ENCODE data around the gene DUSP22. TPM values are rescaled to one million over a fixed set of nuclear protein-coding genes. Genes with fewer than 3 reads are reported as not detected.
"Not testable (repeated sequence)": the region's sequence is repeated elsewhere in the genome, so short reads cannot be mapped to it uniquely, and the experiment has no call there.

Gene DUSP22
- total RNA-seq, 2 donors from 2014 or later, result 33.5 to 35.4 TPM

DNA sequence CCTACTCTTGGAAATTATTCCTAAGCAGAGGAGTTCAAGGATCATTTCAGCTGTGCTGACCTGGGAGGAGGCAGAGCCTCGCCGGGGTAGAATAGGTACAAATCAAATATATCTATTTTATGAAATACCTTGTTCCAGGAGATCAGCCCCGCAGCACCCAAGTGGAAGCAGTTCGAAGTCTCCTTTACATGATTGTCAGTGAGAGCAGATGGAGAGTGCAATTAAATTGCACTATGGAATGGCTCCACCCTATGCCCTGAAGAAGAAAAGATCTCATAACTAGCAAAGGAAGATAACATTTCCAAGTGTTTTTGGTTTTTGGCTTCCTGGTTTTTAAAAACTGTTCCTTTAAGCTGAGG, 31.4 kb downstream of the DUSP22 start:
- H3K4me3 Mint-ChIP-seq, result no peak overlapping the region
- no peaks in the 10 kb centered on the region for H3K9me3 ChIP-seq (ENCODE audit: control insufficient read depth, low read length)
- H3K27ac ChIP-seq (ENCODE audit: low read depth, low read length), result no peak overlapping the region
- no peak overlapping the region for H3K9ac ChIP-seq (ENCODE audit: extremely low read depth, low read length, poor library complexity, severe bottlenecking)
- TF ChIP-seq, protein P1, sequence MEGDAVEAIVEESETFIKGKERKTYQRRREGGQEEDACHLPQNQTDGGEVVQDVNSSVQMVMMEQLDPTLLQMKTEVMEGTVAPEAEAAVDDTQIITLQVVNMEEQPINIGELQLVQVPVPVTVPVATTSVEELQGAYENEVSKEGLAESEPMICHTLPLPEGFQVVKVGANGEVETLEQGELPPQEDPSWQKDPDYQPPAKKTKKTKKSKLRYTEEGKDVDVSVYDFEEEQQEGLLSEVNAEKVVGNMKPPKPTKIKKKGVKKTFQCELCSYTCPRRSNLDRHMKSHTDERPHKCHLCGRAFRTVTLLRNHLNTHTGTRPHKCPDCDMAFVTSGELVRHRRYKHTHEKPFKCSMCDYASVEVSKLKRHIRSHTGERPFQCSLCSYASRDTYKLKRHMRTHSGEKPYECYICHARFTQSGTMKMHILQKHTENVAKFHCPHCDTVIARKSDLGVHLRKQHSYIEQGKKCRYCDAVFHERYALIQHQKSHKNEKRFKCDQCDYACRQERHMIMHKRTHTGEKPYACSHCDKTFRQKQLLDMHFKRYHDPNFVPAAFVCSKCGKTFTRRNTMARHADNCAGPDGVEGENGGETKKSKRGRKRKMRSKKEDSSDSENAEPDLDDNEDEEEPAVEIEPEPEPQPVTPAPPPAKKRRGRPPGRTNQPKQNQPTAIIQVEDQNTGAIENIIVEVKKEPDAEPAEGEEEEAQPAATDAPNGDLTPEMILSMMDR (conservative IDR thresholded peaks at IDR 0.05), result no peak
- peaks cover 10% of the 10 kb centered on the region for H3K36me3 Mint-ChIP-seq (ENCODE audit: low read depth)
- 87 to 89% methylated on average over 2 to 4 of the region's 4 CpGs for WGBS, 2 experiments (ENCODE audit: insufficient coverage in 1 of 2, insufficient read length in 1 of 2)
- H3K27me3 ChIP-seq (ENCODE audit: control insufficient read depth, insufficient read depth, low read length, poor library complexity, severe bottlenecking), result no peaks in the 10 kb centered on the region
- no peaks in the 10 kb centered on the region for H3K4me1 ChIP-seq (ENCODE audit: control insufficient read depth, insufficient read depth, low read length)
- no peaks in the 10 kb centered on the region for H3K4me1 Mint-ChIP-seq
- H3K9me3 Mint-ChIP-seq, result peaks cover 25% of the 10 kb centered on the region
- H3K27me3 Mint-ChIP-seq (ENCODE audit: insufficient read depth), result no peaks in the 10 kb centered on the region
- H3K36me3 ChIP-seq (ENCODE audit: control insufficient read depth, insufficient read depth, low read length), result peaks cover 6% of the 10 kb centered on the region
- H3K4me3 ChIP-seq (ENCODE audit: low read length), result no peak overlapping the region
- no peak overlapping the region for H3K27ac Mint-ChIP-seq
- no peak for DNase-seq

DNA sequence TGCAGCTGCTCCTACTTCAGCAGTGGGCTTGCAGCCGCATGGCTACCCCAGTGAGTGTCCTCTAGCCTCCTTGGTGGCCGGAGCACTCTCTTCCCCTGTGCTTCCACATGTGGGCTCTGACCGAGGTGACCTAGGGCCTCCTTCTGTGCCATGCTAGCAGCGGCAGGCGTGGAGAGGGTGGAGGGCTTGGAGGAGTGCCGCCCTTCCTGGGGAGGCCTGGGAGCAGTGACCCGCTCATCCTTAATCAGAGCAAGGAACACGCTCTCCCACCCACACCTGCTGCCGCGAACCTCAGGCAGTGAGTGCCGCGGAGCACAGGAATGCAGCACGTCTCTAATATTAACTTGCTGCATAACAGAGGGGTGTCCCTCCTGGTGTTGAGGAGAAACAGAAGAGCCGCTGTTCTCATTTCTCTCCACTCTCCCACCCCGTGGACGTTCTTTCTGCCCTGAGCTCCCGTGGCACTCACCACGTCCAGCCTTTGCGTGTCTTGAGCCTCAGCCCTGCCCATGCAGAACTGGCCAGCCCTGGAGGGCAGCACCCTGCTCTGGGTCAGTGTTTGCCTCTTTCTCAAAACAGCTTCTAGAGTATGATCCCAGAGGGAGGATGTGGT, 31.9 kb downstream of the DUSP22 start:
- H3K9ac ChIP-seq (ENCODE audit: extremely low read depth, low read length, poor library complexity, severe bottlenecking), result no peak overlapping the region
- peaks cover 6% of the 10 kb centered on the region for H3K36me3 ChIP-seq (ENCODE audit: control insufficient read depth, insufficient read depth, low read length)
- H3K4me3 ChIP-seq (ENCODE audit: low read length), result no peak overlapping the region
- no peak overlapping the region for H3K4me3 Mint-ChIP-seq
- no peak overlapping the region for H3K27ac Mint-ChIP-seq
- no peak overlapping the region for H3K27ac ChIP-seq (ENCODE audit: low read depth, low read length)
- no peaks in the 10 kb centered on the region for H3K27me3 Mint-ChIP-seq (ENCODE audit: insufficient read depth)
- no peaks in the 10 kb centered on the region for H3K4me1 ChIP-seq (ENCODE audit: control insufficient read depth, insufficient read depth, low read length)
- DNase-seq, result peak; percentile 57
- no peaks in the 10 kb centered on the region for H3K4me1 Mint-ChIP-seq
- H3K9me3 Mint-ChIP-seq, result peaks cover 24% of the 10 kb centered on the region
- TF ChIP-seq, protein P1 (conservative IDR thresholded peaks at IDR 0.05), result no peak
- WGBS, 2 experiments (ENCODE audit: insufficient coverage in 1 of 2, insufficient read length in 1 of 2), result 86 to 89% methylated on average over 16 to 19 of the region's 19 CpGs
- H3K36me3 Mint-ChIP-seq (ENCODE audit: low read depth), result peaks cover 9% of the 10 kb centered on the region
- H3K9me3 ChIP-seq (ENCODE audit: control insufficient read depth, low read length), result no peaks in the 10 kb centered on the region
- no peaks in the 10 kb centered on the region for H3K27me3 ChIP-seq (ENCODE audit: control insufficient read depth, insufficient read depth, low read length, poor library complexity, severe bottlenecking)

DNA sequence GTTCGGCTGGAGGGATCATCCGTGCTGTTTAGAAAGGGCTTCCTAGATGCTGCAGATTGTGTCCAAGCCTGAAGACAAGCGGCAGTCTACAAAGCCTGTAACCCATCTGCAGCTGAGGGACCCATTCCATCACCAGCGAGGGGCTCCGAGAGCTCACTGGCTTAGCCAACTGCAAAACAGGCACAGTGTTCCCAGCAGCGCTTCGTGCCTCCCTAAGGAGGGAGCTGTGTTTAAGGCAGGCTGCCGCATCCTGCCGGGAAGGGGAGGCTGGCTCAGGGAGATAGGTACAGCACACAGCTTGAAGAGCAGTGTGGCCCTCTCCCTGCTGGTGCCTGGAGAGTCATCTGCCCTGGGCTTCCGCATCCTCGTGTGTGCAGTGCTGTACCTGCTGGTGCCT, 32.4 kb downstream of the DUSP22 start:
- Histone ChIP-seq H3K27ac (ENCODE audit: low read depth, low read length) (no peak overlapping the region), H3K9me3 (ENCODE audit: control insufficient read depth, low read length) (no peaks in the 10 kb centered on the region), H3K27me3 (ENCODE audit: control insufficient read depth, insufficient read depth, low read length, poor library complexity, severe bottlenecking) (no peaks in the 10 kb centered on the region), H3K9ac (ENCODE audit: extremely low read depth, low read length, poor library complexity, severe bottlenecking) (no peak overlapping the region), H3K4me1 (ENCODE audit: control insufficient read depth, insufficient read depth, low read length) (no peaks in the 10 kb centered on the region), H3K36me3 (ENCODE audit: control insufficient read depth, insufficient read depth, low read length) (peaks cover 6% of the 10 kb centered on the region), H3K4me3 (ENCODE audit: low read length) (no peak overlapping the region)
- WGBS, 2 experiments (ENCODE audit: insufficient coverage in 1 of 2, insufficient read length in 1 of 2), result 89 to 97% methylated on average over 9 to 11 of the region's 11 CpGs
- H3K27ac Mint-ChIP-seq, result no peak overlapping the region
- no peaks in the 10 kb centered on the region for H3K4me1 Mint-ChIP-seq
- H3K36me3 Mint-ChIP-seq (ENCODE audit: low read depth), result peaks cover 9% of the 10 kb centered on the region
- H3K4me3 Mint-ChIP-seq, result no peak overlapping the region
- H3K27me3 Mint-ChIP-seq (ENCODE audit: insufficient read depth), result no peaks in the 10 kb centered on the region
- peak; percentile 63 for DNase-seq
- TF ChIP-seq, protein P1 (conservative IDR thresholded peaks at IDR 0.05), result no peak
- H3K9me3 Mint-ChIP-seq, result peaks cover 24% of the 10 kb centered on the region

DNA sequence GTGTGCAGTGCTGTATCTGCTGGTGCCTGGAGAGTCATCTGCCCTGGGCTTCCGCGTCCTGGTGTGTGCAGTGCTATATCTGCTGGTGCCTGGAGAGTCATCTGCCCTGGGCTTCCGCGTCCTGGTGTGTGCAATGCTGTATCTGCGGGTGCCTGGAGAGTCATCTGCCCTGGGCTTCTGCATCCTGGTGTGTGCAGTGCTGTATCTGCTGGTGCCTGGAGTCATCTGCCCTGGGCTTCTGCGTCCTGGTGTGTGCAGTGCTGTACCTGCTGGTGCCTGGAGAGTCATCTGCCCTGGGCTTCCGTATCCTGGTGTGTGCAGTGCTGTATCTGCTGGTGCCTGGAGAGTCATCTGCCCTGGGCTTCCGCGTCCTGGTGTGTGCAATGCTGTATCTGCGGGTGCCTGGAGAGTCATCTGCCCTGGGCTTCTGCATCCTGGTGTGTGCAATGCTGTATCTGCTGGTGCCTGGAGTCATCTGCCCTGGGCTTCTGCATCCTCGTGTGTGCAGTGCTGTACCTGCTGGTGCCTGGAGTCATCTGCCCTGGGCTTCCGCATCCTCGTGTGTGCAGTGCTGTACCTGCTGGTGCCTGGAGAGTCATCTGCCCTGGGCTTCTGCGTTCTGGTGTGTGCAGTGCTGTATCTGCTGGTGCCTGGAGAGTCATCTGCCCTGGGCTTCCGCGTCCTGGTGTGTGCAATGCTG, 33.0 kb downstream of the DUSP22 start:
- not testable (repeated sequence) for H3K36me3 Mint-ChIP-seq (ENCODE audit: low read depth); H3K4me1 ChIP-seq (ENCODE audit: control insufficient read depth, insufficient read depth, low read length); H3K27ac Mint-ChIP-seq; H3K36me3 ChIP-seq (ENCODE audit: control insufficient read depth, insufficient read depth, low read length); H3K4me1 Mint-ChIP-seq; H3K9ac ChIP-seq (ENCODE audit: extremely low read depth, low read length, poor library complexity, severe bottlenecking); DNase-seq; H3K27me3 Mint-ChIP-seq (ENCODE audit: insufficient read depth); H3K4me3 ChIP-seq (ENCODE audit: low read length); H3K9me3 ChIP-seq (ENCODE audit: control insufficient read depth, low read length); H3K27me3 ChIP-seq (ENCODE audit: control insufficient read depth, insufficient read depth, low read length, poor library complexity, severe bottlenecking); H3K4me3 Mint-ChIP-seq; H3K27ac ChIP-seq (ENCODE audit: low read depth, low read length)
- peaks cover 24% of the 10 kb centered on the region for H3K9me3 Mint-ChIP-seq
- 79 to 86% methylated on average over 6 to 14 of the region's 16 CpGs for WGBS, 2 experiments (ENCODE audit: insufficient coverage in 1 of 2, insufficient read length in 1 of 2)

DNA sequence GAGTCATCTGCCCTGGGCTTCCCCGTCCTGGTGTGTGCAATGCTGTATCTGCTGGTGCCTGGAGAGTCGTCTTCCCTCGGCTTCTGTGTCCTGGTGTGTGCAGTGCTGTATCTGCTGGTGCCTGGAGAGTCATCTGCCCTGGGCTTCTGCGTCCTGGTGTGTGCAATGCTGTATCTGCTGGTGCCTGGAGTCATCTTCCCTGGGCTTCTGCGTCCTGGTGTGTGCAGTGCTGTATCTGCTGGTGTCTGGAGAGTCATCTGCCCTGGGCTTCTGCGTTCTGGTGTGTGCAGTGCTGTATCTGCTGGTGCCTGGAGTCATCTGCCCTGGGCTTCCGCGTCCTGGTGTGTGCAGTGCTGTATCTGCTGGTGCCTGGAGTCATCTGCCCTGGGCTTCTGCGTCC, 33.8 kb downstream of the DUSP22 start:
- H3K27ac ChIP-seq (ENCODE audit: low read depth, low read length); DNase-seq; H3K9ac ChIP-seq (ENCODE audit: extremely low read depth, low read length, poor library complexity, severe bottlenecking); H3K27me3 Mint-ChIP-seq (ENCODE audit: insufficient read depth); H3K27me3 ChIP-seq (ENCODE audit: control insufficient read depth, insufficient read depth, low read length, poor library complexity, severe bottlenecking); H3K36me3 Mint-ChIP-seq (ENCODE audit: low read depth); H3K4me3 Mint-ChIP-seq; H3K27ac Mint-ChIP-seq; H3K9me3 ChIP-seq (ENCODE audit: control insufficient read depth, low read length); H3K4me1 Mint-ChIP-seq; H3K36me3 ChIP-seq (ENCODE audit: control insufficient read depth, insufficient read depth, low read length); H3K4me1 ChIP-seq (ENCODE audit: control insufficient read depth, insufficient read depth, low read length); H3K4me3 ChIP-seq (ENCODE audit: low read length): not testable (repeated sequence)
- peaks cover 24% of the 10 kb centered on the region for H3K9me3 Mint-ChIP-seq
- WGBS, 2 experiments (ENCODE audit: insufficient coverage in 1 of 2, insufficient read length in 1 of 2), result 77% methylated on average over 8 to 9 of the region's 9 CpGs
